ENCODE results near the gene PSMD9.

Gene PSMD9

DNA sequence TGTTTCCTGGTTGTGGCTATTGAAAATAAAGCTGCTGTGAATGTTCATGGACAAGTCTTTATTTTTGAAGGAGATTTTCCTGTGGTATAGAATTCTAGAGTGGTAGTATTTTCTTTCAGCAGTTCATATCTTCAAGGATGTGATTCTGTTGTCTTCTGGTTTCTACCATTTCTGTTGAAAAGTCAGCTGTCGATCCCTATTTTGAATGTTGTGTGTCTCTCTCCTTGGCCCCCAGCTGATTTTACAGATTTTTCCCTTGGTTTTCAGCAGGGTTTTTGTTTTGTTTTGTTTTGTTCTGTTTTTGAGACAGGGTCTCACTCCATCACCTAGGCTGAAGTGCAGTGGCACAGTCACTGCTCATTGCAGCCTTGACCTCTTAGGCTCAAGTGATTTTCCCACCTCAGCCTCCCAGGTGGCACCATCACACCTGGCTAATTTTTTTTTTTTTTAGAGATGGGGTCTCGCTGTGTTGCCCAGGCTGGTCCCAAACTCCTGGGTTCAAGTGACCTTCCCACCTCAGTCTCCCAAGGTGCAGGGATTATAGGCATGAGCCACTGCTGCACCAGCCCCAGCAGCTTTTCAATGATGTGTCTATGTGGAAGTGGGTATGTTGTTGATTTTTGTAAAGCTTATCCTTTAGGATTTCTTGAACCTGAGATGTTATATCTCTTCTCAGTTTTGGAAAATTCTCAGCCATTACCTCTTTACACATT is 57.9 kb downstream of the PSMD9 start:
- ATAC-seq, result no peak
- TF ChIP-seq ZNF8 (CRISPR knock-in tag; IDR thresholded peaks at IDR 0.05) (no peak), PPARA (CRISPR knock-in tag; IDR thresholded peaks at IDR 0.05; ENCODE audit: borderline replicate concordance) (no peak), GLIS3 (CRISPR knock-in tag; IDR thresholded peaks at IDR 0.05) (no peak), PATZ1 (CRISPR knock-in tag; IDR thresholded peaks at IDR 0.05; ENCODE audit: borderline replicate concordance) (no peak), ARNTL (CRISPR knock-in tag; IDR thresholded peaks at IDR 0.05; ENCODE audit: borderline replicate concordance, low read depth) (no peak), ZFP3 (CRISPR knock-in tag; IDR thresholded peaks at IDR 0.05) (no peak)
- TF ChIP-seq, protein P1, sequence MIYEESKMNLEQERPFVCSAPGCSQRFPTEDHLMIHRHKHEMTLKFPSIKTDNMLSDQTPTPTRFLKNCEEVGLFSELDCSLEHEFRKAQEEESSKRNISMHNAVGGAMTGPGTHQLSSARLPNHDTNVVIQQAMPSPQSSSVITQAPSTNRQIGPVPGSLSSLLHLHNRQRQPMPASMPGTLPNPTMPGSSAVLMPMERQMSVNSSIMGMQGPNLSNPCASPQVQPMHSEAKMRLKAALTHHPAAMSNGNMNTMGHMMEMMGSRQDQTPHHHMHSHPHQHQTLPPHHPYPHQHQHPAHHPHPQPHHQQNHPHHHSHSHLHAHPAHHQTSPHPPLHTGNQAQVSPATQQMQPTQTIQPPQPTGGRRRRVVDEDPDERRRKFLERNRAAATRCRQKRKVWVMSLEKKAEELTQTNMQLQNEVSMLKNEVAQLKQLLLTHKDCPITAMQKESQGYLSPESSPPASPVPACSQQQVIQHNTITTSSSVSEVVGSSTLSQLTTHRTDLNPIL (CRISPR knock-in tag; IDR thresholded peaks at IDR 0.05; ENCODE audit: low read depth), result no peak

DNA sequence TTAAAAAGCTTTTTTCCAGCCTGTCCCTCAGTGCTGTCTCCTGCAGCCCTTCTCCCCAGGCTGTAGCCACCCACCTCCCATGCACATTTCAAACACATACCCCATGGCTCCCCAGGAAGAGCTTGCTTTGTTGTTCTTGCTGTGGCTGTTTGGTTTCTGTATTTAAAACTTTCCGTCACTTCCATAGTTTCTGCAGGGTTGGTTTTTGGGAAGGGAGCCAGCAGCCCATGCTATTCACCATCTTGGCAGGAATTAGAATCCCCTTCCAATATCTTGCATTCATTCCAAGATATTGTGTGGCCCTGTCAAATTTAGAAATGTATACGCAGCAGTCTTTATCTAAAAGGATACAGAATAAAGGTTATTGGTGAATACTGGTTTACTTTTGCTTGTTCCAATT is 59.4 kb downstream of the PSMD9 start:
- TF ChIP-seq RARB (CRISPR knock-in tag; IDR thresholded peaks at IDR 0.05), result no peak
- TF ChIP-seq ESRRG (CRISPR knock-in tag; IDR thresholded peaks at IDR 0.05), result no peak
- TF ChIP-seq GLIS3 (CRISPR knock-in tag; IDR thresholded peaks at IDR 0.05), result no peak
- TF ChIP-seq, protein P1 (CRISPR knock-in tag; IDR thresholded peaks at IDR 0.05; ENCODE audit: low read depth), result no peak
- no peak for TF ChIP-seq ZC3H10 (CRISPR knock-in tag; IDR thresholded peaks at IDR 0.05)
- TF ChIP-seq TOX (CRISPR knock-in tag; IDR thresholded peaks at IDR 0.05; ENCODE audit: borderline replicate concordance), result no peak
- no peak for TF ChIP-seq ISL1 (CRISPR knock-in tag; IDR thresholded peaks at IDR 0.05)
- TF ChIP-seq PPARA (CRISPR knock-in tag; IDR thresholded peaks at IDR 0.05; ENCODE audit: borderline replicate concordance), result no peak
- no peak for TF ChIP-seq PATZ1 (CRISPR knock-in tag; IDR thresholded peaks at IDR 0.05; ENCODE audit: borderline replicate concordance)
- TF ChIP-seq POU6F1 (CRISPR knock-in tag; IDR thresholded peaks at IDR 0.05; ENCODE audit: borderline replicate concordance, low read depth), result no peak
- TF ChIP-seq, protein P2, sequence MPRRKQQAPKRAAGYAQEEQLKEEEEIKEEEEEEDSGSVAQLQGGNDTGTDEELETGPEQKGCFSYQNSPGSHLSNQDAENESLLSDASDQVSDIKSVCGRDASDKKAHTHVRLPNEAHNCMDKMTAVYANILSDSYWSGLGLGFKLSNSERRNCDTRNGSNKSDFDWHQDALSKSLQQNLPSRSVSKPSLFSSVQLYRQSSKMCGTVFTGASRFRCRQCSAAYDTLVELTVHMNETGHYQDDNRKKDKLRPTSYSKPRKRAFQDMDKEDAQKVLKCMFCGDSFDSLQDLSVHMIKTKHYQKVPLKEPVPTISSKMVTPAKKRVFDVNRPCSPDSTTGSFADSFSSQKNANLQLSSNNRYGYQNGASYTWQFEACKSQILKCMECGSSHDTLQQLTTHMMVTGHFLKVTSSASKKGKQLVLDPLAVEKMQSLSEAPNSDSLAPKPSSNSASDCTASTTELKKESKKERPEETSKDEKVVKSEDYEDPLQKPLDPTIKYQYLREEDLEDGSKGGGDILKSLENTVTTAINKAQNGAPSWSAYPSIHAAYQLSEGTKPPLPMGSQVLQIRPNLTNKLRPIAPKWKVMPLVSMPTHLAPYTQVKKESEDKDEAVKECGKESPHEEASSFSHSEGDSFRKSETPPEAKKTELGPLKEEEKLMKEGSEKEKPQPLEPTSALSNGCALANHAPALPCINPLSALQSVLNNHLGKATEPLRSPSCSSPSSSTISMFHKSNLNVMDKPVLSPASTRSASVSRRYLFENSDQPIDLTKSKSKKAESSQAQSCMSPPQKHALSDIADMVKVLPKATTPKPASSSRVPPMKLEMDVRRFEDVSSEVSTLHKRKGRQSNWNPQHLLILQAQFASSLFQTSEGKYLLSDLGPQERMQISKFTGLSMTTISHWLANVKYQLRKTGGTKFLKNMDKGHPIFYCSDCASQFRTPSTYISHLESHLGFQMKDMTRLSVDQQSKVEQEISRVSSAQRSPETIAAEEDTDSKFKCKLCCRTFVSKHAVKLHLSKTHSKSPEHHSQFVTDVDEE (CRISPR knock-in tag; IDR thresholded peaks at IDR 0.05), result no peak
- no peak for TF ChIP-seq ZNF565 (CRISPR knock-in tag; conservative IDR thresholded peaks at IDR 0.05; ENCODE audit: low read depth)
- TF ChIP-seq BACH2 (CRISPR knock-in tag; IDR thresholded peaks at IDR 0.05; ENCODE audit: borderline replicate concordance), result no peak
- TF ChIP-seq ZFP3 (CRISPR knock-in tag; IDR thresholded peaks at IDR 0.05), result no peak
- TF ChIP-seq ZNF70 (CRISPR knock-in tag; IDR thresholded peaks at IDR 0.05), result no peak
- no peak for TF ChIP-seq OSR1 (CRISPR knock-in tag; IDR thresholded peaks at IDR 0.05)
- TF ChIP-seq CSDC2 (CRISPR knock-in tag; IDR thresholded peaks at IDR 0.05), result no peak
- TF ChIP-seq TCF4 (CRISPR knock-in tag; IDR thresholded peaks at IDR 0.05; ENCODE audit: borderline replicate concordance), result no peak
- no peak for TF ChIP-seq ZFP30 (CRISPR knock-in tag; IDR thresholded peaks at IDR 0.05)
- TF ChIP-seq ARNTL (CRISPR knock-in tag; IDR thresholded peaks at IDR 0.05; ENCODE audit: borderline replicate concordance, low read depth), result no peak
- ATAC-seq, result no peak; the same call in 2 of the 3 replicates
